Activated CD4-positive, alpha-beta T cell treated with anti-CD3 and anti-CD28 coated beads, Interleukin-2, amount 50 U/mL, for 4 hours (primary cell): ENCODE results near the gene CCDC12.
A peak's percentile ranks its signal among the peaks of the same experiment; 100 is the strongest.
"Not testable (repeated sequence)": the region's sequence is repeated elsewhere in the genome, so short reads cannot be mapped to it uniquely, and the experiment has no call there.

Source experiments
- DNase-seq, 2 experiments: peaks; one replicate each; pipeline ENCODE4 v3.0.0-alpha.2; 2020

CCDC12 gene

DNA sequence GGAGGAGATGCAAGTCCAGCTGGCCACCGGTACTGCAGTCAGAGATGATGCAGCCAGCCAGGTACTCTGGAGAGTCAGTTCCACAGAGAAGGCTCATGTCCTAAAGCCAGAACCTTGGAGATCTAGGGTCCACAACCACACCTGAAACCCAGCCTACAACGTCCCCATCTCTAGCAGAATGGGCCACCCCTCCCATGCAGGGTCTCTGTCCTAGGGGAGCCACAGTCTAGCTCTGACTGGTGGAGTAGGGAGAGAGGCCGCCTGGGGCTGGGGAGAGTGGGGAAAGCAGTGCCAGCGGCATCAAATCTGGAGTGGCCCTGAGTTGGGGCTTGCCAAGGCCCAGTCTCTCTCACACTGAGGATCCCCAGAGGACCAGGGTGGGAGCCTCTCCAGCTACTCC lies 55.5 kb downstream of the CCDC12 start:
- no peak for DNase-seq

DNA sequence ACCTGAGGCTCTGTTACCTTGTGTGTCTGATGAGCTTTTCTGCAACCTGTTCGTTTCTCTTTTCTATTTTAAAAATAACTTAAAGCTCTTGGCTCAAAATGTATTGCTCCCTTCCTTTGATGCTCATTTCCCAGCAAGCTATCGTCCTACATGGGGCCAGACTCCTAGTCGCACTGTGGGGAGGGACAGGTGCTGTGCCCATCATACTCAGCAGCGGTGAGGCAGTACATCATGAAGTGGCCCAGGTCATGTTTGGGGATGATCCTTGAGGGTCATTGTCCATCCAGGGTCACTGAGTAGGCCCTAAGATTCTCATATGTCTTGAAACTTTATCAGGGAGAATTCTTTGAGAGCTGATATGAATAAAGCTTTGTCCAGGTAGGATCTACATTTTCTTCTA lies 57.9 kb downstream of the CCDC12 start:
- no peak for DNase-seq

DNA sequence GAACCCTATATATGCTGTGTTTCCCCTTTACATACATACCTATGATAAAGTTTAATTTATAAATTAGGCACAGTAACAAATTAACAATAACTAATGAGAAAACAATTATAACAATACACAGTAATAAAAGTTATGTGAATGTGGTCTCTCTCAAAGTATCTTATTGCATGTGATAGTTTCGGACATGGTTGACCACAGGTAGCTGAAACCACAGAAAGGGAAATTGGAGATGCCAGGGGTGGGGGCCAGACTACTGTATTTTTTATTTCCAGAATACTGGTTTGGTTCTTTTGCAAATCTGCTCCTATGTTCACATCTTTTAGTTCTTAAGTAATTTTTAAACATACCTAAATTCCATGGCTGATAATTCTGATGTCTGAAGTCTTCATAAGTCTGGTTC lies 58.3 kb downstream of the CCDC12 start:
- DNase-seq = no peak

DNA sequence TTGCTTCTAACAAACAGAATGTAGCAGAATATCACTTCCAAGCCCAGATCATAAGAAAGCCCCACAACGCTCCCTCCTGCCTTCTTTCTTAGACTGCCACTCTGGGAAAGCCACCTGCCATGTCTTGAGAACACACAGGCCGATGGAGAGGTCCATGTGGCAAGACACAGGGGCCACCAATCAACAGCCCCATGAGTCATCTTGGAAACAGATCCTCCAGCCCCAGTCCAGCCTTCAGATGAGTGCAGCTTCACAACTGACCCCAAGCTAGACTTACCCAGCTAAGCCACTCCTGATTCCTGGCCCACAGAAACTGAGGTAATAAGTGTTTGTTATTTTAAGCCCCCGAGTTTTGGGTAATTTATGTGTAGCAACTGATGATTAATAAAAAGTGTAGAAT lies 59.3 kb downstream of the CCDC12 start:
- DNase-seq = no peak

DNA sequence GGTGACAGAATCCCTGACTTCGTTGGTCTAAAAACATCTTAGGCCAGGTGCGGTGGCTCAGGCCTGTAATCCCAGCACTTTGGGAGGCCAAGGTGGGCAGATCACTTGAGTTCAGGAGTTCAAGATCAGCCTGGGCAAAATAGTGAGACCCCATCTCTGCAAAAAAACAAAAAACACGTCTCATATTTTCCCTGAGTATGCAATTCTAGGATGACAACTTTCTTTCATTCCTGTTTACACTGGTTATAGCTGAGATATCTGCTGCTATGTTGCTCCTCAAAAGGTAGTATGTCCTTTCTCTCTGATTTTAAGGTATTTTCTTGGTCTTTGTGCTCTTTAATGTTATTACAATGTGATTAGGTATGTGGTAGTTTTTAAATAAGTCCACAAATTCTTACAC lies 59.7 kb downstream of the CCDC12 start:
- no peak for DNase-seq

DNA sequence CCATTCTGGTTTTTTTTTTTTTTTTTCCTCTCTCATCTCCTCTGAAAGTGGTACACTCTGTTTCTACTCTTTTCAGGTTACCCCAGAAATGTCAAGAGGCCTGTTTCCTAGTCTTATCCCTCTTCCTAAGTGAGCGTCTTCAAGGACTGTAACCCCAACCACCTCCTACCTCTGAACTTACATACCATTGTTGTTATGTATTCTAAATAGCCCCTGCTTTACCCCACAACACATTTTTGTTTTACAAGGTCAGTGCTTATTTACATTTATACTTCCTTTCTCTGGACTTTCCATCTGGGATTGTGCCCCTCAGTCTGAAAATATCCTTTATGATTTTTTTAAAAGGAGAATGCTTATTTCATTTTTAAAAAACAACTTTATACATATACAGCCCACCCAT lies 60.3 kb downstream of the CCDC12 start:
- DNase-seq = no peak

DNA sequence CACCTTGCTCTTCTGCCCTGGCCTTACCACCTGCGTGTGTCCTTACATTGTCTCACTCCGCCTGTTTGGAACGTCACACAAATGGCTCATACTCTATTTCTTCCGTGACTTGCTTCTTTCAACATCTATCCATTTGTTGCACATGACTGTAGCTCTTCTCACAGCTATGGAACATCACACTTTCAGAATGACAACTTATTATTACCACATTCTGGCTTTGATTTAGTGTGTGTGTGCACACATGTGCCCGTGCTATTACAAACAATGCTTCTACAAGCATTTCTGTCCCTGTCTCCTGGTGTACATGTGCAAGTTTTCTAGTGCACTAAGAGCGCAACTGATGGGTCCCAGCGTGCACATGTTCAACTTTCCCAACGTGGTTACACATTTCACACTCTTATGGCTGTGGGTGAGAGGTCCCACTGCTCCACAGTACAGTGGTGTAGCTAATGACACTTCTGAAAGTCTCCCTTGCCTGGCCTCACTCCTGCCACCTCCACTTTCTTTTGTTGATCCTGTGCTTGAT lies 61.2 kb downstream of the CCDC12 start:
- no peak for DNase-seq

DNA sequence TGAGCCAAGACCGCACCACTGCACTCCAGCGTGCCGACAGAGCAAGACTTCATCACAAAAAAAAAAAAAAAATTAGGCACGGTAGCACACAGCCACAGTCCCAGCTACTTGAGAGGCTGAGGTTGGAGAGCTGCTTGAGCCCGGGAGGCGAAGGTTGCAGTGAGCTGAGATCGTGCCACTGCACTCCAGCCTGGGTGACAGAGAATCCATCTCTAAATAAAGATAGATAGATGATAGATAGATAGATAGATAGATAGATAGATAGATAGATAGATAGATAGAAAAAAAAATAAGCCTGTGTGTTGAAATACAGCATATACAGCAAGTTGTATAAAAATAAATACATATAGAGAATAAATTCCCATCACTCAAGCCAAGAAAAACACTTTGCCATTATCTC lies 61.7 kb downstream of the CCDC12 start:
- DNase-seq = no peak

DNA sequence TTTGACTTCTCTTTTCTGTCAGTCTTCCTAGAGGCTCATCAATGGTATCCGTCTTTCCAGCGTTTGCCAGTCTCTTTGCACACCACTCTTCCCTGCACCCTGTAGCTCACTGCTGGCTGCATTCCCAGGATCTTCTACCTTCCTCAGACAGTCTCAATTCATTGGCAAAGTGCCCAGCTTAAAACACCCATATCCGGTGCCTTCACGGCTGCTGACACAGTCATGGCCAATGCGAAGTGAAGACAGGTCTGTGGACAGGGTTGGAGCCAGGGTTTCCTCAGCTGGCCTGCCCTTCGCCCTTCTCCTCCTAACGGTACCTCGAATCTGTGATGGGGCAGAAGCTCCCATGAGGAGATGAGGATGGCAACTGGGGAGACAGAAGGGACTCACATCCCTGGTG lies 62.9 kb downstream of the CCDC12 start:
- no peak for DNase-seq

DNA sequence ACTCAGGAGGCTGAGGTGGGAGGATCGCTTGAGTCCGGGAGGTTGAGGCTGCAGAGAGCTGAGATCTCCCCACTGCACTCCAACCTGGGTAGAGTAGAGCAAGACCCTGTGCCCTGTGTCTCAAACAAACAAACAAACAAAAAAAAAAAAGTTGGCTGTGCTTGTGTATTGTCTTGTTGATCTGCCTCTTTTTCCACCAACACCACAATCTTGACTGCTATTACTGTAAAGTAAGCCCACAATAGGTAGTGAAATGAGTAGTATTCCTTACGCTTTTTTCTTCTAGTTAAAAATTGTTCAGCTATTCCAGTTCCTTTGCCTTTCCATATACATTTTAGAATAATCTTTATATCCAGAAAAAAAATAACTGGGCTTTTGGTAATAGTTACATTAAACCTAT lies 63.6 kb downstream of the CCDC12 start:
- no peak for DNase-seq

DNA sequence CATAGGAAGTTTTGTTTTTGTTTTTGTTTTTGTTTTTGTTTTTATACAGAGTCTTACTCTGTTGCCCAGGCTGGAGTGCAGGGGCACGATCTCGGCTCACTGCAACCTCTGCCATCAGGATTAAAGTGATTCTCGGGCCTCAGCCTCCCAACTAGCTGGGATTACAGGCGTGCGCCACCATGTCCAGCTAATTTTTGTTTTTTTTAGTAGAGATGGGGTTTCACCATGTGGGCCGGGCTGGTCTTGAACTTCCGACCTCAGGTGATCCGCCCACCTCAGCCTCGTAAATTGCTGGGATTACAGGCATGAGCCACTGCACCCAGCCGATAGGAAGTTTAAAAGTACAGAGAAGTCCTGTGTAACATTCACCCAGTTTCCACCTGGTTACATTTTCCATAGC lies 65.6 kb downstream of the CCDC12 start:
- not testable (repeated sequence) for DNase-seq

DNA sequence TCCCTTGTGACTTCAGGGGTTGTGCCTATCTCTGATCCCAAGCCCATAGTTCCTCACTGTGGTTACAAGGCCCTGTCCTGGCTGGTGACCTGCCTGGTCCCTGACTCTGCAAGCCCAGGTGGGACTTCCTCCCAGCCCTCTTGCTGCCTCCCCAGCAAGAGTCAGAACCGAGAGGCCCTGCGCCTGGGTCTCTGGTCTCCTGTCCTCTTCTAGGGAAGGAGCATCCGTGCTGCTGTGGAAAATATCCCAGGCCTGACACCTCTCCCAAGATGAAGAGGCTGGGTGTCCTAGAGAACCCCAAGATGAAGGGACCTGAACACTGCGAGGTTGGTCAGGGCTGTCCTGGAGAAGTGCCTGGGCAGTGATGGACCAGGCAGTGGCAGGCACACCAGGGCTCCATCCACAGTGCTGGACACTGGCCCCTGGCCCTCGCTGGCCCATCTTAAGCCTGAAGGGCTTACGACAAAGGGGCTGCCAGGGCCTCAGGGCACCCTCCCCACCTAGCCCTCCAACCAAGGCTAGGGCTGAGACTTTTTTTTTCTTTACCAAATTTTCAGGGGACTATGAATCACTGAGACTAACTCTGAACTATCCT lies 66.3 kb downstream of the CCDC12 start:
- DNase-seq = no peak

DNA sequence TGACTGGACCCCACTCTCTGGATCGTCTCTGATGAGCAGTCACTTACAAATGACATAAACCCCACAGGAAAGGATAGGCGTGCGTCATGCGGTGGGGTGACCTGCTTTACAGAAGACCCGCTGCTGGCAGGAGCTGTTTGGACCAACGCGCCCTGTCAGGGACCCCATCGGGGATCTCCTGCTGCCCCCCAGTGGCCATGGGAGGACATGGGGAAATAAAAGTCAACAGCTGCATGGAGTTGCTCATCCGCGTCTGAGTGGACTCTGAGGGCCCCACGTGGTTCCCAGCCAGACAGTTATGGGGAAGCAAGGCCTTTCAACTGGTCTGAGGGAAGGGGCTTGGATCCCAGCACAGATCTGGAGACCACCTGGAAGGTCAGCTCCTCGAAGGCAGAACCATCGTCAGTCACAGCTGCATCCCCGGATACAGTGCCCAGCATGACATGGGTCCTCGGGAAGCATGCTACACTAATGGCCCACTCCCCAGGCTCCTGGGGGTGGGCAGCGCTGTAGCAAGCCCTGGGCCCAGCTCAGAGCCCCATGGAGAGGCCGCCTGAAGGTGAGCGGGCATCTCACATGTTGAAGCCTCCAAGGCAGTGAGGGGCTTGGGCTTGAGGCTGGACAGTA lies 66.9 kb downstream of the CCDC12 start:
- peak; percentile 72 to 73 for DNase-seq

DNA sequence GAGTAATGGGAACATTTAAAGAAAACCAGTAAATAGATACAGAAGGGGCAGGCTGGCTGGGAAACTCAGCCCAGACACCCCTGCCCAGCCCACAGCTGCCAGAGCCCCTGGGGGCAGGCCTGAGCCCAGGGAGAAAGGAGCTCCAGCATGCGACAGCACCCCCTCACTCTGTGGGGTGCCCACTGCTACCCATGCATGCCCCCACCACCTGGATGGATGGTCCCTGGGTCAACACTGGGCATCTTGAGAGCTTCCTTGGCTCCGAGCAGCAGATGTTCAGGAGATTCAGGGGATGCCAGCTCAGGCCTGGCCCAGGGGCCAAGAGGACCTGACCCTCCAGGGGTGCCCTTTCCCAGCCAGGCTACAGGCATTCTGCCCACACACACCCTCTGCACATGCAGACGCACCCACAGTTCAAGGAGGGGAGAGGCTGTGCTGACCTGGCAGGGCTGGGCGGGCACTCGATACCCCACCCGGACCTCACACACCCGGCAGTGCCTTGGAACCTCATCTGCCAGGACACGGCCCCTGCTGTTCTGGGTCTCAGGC lies 67.5 kb downstream of the CCDC12 start:
- no peak for DNase-seq

DNA sequence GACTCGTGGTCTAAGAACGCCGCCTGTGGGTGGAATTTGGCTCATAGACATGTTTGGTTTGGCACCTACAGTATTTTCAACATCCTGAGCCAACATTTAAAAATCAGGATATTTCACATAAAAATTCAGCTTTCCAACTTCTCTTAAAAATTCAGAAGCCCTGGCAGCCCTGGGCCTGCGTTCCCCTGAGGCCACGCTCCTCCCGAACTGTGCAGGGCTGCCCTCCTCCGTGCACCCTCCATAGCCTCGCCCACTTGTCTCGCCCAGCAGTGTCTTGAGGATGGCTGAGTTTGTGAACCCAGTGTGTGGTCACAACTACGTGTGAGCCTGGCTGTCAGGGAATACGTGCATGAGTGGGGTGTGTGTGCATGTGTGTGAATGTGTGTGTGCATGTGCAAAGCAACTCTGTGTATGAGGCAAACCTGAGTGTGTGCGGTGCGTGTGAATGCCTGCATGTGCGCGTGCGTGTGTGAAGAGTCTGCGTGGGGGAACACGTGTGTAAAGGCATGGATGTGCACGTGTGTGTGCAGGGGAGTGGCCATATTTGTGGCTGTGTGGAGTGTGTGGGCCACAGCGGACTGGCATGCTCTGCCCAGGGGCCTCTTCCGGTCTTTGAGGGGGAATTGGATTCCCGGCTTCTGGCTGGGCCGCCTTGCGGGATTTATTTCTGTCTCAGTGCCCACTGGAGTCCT lies 68.1 kb downstream of the CCDC12 start:
- no peak for DNase-seq

DNA sequence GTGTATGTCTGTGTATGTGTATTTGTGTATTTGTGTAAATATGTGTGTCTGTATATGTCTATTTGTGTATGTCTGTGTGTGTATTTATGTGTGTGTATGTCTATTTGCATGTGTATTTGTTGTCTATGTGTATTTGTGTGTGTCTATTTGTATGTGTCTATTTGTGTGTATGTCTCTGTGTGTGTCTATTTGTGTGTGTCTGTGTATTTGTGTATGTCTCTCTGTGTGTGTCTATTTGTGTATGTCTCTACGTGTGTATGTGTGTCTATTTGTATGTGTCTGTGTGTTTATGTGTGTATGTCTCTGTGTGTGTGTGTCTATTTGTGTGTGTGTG lies 68.6 kb downstream of the CCDC12 start:
- DNase-seq = no peak

DNA sequence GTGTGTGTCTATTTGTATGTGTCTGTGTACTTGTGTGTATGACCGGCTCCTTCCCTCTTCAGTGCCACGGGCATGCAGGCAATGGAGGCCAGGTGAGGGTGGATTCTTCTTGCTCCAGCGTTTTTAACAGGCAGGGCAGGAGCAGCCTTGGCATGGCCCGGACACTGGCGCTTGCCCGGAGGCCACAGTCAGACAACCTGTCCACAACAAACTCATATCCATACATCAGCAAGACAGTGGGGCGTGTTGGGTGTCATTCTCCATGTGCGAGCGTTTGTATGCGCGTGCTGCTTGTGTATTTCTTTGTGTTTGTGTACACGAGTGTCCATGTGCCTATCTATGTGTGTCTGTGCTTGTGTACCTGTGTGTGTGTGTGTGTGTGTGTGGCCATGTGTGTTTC lies 69.3 kb downstream of the CCDC12 start:
- DNase-seq = no peak

DNA sequence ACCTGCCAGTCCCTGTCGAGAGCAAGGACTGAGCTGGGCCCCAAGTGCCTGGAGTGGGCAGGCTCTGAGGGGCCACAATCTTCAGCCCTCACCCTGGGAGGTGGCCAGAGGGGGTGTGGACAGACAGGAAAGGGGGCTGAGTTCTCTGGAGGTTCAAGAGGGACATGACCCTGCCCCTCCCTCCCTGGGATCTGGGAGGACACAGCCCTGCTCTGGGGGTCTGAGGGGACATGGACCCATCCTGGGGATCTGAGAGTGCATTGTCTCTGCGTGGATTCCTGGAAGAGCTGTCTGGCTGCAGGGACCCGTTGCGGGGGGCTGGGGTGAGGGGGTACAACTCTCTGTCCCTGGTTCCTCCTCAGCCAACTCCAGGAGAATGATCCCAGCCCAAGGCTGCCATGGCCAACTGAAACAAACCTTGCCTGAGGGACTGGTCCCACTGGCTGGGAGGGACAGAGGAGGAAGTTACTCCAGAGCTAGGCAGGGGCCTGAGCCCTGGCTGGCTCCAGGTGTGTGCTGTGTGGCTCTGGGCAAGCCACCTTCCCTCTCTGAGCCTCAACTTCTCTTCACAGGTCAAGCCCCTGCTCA lies 70.0 kb downstream of the CCDC12 start:
- no peak for DNase-seq

DNA sequence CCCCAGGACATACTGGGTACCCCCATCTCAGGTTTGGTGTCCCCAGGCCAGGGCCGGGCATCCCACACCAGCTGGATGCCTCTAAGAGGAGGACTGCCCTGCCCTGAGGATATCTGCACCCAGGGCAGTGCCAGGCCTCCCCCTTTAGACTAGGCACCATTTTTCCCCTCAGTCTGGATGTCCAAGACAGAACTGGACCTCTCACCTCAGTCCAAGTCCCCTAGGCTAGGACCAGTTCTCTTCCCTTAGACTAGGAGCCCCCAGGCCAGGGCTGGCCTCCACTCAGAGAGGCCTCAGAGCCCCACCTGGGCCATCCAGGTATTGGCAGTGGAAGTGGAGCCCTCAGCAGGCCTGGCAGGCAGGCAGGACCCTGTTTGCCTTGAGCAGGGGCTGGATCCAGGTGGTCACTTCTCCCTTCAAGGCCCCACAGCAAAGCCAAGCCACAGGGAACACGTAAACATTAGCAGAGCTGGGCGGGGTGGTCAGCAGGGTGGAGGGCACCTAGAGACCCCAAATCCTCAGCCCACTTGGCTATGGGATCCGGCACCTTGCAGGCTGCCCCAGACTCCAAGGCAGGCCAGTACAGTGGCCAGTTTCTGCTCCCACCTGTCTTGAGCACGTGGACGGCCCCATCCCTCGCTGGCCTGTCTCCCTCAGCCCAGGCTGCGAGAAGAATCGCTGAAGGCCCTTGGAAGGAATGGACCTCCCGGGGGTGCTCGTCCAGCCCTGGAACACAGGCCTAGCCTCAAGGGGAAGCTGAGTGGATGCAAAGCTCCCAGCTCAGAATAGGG lies 70.7 kb downstream of the CCDC12 start:
- no peak for DNase-seq

DNA sequence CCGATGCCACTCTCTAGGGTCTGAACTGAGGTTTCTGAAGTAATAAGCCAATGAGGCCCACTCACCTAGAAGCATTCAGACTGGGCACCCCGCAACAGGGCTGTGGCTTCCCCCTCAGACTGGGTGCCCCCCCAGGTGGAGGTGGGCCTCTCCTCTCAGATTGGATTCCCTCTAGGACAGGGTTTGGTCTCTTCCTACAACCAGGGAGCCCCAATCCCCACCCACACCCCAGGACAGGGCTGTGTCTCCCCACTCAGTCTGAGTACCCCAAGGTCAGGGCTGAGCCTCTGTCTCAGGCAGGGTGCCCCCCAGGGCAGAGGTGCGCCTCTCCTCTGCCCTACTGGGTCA lies 71.4 kb downstream of the CCDC12 start:
- no peak for DNase-seq

DNA sequence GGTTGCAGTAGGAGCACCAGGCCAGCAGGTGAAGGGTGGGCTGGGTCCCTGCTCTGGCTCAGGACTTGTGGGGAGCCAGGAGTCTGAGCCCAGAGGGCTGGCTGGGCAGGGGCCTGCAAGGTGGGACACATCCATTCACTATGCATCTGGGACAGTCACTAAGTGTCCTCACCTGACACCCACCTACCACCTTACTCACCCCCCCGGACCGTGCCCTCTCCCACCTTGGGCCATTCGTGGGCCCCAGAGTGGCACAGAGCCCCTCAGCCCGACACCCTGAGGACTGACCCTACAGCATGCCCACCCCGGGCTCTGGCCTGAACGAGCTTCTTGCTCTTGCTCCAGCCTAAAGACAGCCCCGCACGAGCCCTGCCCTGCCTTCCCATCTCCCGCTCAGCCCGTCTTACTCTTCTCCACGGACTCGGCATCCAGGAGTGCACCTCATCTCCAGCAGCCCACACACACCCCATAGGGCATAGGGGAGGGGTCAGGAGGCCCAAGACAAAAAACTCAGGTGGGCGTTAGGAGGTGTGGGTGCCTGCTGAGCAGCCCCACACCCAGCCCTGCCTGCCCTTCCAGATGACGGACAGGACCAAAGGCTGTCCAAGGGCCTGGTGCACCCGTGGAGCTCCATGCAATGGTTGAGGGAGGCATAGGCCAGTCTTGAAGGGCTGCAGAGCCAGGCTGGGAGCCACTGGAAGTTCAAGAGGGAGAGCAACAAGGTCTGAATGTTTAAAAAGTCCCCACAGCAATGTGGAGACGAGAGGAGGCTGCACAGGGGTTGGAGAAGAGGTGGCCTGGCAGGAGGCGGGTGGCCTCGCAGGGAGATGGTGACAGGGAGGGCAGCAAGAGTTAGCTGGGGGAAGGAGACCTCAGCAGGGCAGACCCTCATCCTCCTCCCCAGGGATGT lies 72.0 kb downstream of the CCDC12 start:
- DNase-seq = no peak
